GM21528 (cell line): ENCODE data around the gene NGLY1.

Source experiments
- ATAC-seq: cut with Tn5 transposase; IDR thresholded peaks from one replicate; pipeline ENCODE4 v1.9.1; 2021; ENCODE audit warnings: mild to moderate bottlenecking, moderate library complexity; ENCODE audit not compliant: unreplicated experiment, low FRiP score

The NGLY1 gene

DNA sequence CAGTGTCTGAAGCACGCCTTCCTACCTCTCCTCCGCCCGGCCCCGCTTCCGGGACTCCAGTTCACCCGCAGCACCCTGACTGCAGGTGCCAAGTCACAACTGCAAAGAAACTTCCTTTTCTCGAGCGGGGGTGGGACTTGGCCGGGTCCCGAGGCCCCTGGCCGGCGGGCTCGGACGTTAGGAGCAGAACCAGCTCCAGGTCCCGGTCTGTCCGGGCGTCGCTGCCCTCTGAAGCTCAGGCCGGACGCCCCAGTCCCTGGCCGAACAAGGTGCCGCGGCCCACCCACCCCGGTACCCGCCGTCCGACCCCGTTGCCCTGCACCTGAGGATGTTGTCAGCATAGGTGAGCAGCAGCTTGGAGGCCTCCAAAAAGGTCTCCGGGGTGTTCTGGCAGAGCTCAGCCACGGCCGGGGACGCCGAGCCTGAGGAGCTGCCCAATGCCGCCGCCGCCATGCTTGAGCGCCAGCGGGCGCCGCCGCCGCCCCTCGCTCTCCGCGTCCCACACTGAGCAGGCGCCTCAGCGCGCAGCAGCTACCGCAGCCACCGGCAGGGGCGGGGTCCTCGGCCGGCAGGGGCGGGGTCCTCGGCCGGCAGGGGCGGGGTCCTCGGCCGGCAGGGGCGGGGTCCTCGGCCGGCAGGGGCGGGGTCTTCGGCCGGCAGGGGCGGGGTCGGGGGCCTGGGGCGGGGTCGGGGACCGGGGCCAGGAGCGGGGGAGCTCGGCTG is at the start of gene NGLY1:
NGLY1 (minus strand) TSS at position 506 of the 723 bp plus-strand sequence; CDS start at position 453, 53 bp downstream.
- ATAC-seq: peak; percentile 74

DNA sequence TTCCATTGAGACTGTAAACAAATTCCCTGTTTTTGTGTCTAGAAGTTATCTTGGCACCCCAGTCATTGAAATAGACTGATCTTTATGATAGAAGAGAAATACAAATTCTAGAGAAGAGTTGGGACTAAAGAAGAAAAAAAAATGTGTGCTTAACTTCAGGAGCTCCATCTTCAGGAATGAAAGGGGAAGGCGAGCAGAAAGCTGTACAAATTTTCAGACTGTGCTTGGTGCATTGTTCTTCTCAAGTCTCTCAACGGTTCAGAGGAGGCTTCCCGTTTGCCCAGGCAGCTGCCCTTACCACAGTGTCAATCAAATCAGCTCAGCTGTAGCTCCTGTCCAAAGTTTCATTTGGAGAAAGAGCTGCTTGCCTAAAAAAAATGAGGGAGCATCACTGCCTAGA is 48.3 kb upstream of the NGLY1 start:
- no peak for ATAC-seq

DNA sequence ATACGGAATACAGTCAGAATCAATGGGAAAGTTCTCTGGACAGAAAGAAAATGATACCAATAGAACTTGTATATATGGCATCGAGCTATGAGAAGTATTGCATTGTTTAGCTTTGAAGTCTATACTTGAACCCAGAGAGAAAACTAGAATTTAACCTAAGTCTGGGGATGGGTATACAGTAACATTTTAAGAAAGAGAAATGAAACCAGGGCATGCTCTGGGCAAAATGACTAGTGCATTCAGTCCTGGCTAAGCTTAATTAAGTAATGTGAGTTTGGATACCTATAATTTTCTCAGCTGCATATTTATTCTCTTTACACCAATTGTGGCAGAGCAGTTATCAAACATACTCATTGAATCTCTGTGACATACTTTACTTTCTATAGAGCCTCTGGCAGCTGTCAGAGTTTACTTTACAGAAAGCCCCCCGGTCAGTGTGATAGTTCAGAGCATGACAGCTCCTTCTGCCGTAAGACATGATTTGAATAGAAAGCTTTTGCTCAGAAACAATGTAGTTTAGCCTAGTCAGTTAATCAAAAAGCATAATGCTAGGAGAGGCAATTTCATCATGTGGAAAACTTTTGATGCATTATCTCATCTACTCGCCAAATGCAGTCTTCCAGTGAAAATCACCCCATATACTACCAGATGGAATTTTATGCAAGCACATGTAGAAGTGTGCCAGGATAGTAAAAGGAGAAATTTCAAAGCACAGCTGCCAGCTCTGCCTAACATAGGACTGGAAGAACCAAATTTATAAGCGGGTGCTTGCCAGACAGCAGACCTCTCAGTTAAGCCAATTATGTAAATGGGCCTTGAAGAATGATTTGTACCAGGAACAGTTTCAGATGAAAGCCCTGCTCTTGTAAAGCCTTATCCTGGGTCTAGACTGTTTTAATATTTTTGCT is 47.4 kb upstream of the NGLY1 start:
- no peak for ATAC-seq

DNA sequence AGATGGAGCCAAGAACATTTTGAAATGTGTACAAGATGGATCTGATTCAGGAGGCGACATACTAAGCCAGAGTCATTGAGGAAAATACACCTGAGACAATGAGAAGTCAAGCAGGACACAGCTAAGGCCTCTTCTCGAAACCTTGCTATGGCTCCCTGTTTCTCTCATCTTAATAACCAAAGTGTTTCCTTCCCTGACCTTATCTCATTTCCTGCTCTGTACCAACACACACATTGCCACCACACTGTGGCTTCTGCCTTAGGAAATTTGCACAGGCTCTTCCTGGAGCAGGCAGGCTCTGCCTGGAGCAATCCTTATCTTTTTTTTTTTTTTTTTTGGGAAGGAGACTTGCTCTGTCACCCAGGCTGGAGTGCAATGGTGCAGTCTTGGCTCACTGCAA is 43.3 kb upstream of the NGLY1 start:
- ATAC-seq: no peak

DNA sequence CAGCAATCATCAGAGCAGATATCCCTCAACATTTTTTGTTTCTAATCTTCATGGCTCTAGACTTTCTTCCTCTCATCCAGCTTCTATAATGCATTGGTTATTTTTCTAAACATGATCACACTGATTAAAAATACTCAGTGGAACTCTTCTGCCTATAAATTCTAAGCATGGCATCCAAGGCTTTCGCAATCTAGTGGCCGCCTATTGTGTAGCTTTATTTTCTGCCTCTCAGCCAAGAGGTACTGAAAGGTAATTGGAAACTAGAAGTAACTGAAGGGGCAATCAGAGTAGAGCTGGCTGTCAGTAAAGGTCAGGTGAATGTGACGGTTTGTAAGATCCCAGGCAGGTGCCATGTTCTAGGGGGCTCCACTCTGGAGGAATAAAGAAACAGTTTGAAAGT is 40.1 kb upstream of the NGLY1 start:
- no peak for ATAC-seq

DNA sequence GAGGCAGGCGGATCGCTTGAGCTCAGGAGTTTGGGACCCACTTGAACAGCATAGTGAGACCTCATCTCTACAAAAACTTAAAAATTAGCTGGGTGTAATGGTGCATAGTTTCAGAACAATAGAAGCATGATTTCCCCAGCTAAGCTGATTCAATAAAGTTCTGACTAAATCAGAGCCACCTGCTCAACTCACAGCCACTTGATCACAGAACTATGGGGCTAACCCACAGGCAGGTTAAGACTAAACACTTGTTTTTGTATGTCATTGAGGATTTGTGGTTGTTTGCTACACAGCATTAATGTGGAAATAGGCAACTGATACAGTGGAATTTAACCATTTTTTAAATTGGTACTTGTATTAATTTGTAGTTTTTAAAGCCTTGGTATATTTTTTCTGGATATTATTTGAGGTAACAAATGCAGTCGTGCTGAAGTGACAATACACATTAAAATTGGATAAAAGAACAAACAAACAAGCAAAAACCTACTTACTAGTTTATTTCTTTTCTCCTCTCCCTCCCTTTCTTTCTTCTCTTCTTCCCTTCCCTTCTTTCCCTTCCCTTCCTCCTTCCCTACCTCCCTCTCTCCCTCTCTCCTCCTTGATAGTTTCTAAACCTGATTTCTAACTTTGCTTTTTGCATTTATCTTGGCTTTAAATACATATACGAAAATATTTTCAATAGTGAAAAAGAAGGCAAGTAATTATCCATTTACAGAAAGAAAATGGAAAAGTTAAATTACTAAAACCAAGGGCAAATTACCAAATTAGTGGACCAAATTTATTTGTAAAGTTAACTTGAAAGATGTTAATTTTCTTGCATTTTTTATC is 38.7 kb upstream of the NGLY1 start:
- no peak for ATAC-seq

DNA sequence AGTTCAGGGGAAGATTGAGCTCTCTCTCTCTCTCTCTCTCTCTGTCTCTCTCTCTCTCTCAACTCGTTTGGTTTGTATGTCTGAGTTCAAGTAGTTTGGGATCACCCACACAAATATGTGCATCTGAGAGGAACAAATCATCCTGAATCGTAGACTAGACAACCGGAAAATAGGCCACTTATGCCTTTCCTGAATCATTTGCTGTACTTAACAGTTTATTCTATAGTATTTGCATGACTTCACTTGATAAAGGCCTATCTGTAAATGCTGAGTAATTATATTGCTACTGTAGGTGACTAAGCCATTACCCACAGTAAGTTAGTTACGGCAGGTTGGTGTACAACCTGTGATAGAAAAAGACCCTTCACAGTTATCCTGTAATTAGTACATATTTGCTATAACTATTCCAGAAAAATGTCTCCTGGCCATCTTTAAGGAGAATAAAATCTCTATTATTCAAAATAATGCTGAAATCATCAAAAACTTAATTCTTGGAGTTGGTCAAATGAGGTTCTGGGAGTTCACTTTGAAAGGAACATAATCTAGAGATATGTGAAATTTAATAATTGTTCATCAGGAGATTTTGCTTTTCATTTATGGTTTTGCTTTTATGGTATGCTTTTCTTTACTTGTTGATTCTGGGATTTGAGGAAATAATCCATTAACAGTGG is 37.7 kb upstream of the NGLY1 start:
- ATAC-seq: no peak

DNA sequence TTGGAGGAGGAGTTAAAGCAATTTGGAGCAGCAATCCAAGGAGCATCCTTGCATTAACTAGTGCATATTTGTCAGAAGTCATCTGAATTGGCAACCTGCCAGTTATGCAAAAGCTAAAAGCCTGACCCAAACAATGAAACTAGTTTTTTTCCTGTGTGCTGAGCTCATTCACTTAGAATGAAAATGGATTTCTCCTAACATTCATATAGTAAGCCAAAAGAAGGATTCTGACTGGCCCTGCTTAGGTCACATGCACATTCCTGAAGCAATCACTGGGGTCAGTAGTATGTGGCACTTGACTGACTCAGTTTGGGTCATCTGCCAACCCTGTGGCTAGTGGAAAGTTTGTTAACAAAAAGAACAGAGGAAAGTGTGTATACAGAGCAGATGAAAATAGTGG is 37.1 kb upstream of the NGLY1 start:
- ATAC-seq: no peak

DNA sequence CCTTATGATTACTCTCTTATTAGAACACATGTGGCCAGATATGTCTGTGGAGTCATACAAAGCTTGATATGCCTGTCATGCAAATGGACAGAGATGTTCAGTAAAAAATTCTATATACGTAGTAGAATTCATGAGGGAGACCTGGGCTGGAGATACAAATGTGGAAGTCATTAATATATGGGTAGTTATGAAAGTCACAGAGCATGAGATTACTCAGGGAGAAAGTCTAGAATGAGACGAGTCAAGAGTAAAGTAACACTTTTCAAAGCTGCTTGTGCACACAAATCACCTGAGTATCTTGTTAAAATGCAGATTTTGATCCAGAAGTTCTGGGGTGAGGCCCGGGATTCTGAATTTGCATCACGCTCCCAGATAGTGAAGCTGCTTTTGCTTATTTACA is 35.1 kb upstream of the NGLY1 start:
- ATAC-seq: peak; percentile 47

- ATAC-seq: no peak
Measured at GRCh38 chr3:25817638-25818037, 34.4 kb upstream of the NGLY1 start.

GRCh38 chr3:25817107-25817506 is 33.9 kb upstream of the NGLY1 start:
- ATAC-seq: peak; percentile 53

- no peak for ATAC-seq
Measured at GRCh38 chr3:25812644-25813043, 29.4 kb upstream of the NGLY1 start.

DNA sequence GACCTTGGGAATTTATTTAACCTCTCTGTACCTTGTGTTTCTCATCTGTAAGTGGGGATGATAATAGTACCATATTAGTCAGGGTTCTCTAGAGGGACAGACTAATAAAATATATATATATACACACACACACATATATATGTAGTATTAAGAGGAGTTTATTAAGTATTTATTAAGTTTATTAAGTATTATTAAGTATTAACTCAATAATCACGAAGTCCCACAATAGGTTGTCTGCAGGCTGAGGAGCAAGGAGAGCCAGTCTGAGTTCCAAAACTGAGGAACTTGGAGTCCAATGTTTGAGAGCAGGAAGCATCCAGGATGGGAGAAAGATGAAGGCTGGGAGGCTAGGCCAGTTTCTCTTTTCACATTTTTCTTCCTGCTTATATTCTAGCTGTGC is 21.4 kb upstream of the NGLY1 start:
- ATAC-seq: no peak

GRCh38 chr3:25803833-25804232 is 20.6 kb upstream of the NGLY1 start:
- ATAC-seq: no peak

GRCh38 chr3:25801786-25802185 is 18.5 kb upstream of the NGLY1 start:
- no peak for ATAC-seq

- ATAC-seq: peak; percentile 95
Measured at GRCh38 chr3:25789596-25790556, 6.6 kb upstream of the NGLY1 start, which contains the start of gene OXSM. Gene OXSM (plus strand): TSS chr3:25790090. CDS start chr3:25791021, 931 bp downstream.

DNA sequence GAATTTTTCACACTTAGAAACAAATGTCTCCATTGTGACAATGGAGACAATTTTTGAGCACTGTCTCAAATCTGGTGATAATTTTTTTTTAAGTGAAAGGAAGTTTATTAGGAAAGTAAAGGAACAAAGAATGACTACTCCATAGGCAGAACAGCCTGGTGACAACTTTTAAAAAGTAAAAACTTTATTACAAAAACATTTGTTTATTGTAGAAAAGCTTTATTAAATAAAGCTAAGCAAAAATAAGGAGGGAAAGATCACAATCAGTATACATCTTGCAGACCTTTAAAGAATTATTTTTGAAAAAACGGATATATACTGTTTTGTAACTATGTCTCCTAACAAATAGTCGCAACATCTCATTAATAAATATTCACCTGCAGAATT is 6.0 kb upstream of the NGLY1 start:
- ATAC-seq: no peak

GRCh38 chr3:25787689-25788088 is 4.4 kb upstream of the NGLY1 start:
- no peak for ATAC-seq

GRCh38 chr3:25785826-25786225 is 2.6 kb upstream of the NGLY1 start:
- ATAC-seq: no peak
